Prostate gland (tissue), 2 donors: ENCODE results near the gene TAS2R41.

Experiments
- POLR2AphosphoS5 ChIP-seq: sonication (generic); formaldehyde crosslinking; IDR thresholded peaks from one replicate; pipeline ENCODE4 v1.6.1; 2017; ENCODE audit warnings: antibody characterized with exemption
- TF ChIP-seq, protein P1 (sequence below), 4 experiments: fragments of 200-600 bp in 2 of 4; fragments of 450-650 bp in 2 of 4; sonication (generic) in 2 of 4; IDR thresholded peaks; 1 replicate in 3 of 4; 2 replicates in 1 of 4; pipeline ENCODE4 v1.5.1; 2016 to 2019; ENCODE audit warnings: antibody characterized with exemption in 4 of 4, mild to moderate bottlenecking in 2 of 4, moderate library complexity in 2 of 4

DNA sequence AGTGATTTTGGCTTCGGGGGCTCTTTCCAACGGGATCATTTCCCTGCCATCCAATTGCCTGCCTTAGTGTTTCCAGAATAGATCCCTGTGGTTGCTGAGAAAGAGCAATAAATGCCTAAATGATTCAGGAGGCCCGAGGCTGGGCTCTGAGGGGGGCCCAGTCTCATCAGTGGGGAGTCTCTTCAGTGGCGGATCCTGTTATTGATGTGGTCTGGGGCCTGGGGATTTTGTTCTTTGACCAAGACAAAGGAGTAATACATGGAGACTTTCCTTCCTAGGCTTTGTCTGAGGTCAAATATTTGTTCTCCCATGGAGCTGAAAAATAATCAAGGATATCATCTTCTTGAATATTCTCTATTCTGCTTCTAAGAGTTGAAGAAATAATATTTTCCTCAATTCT lies 40.8 kb downstream of the TAS2R41 start:
- TF ChIP-seq, protein P1, sequence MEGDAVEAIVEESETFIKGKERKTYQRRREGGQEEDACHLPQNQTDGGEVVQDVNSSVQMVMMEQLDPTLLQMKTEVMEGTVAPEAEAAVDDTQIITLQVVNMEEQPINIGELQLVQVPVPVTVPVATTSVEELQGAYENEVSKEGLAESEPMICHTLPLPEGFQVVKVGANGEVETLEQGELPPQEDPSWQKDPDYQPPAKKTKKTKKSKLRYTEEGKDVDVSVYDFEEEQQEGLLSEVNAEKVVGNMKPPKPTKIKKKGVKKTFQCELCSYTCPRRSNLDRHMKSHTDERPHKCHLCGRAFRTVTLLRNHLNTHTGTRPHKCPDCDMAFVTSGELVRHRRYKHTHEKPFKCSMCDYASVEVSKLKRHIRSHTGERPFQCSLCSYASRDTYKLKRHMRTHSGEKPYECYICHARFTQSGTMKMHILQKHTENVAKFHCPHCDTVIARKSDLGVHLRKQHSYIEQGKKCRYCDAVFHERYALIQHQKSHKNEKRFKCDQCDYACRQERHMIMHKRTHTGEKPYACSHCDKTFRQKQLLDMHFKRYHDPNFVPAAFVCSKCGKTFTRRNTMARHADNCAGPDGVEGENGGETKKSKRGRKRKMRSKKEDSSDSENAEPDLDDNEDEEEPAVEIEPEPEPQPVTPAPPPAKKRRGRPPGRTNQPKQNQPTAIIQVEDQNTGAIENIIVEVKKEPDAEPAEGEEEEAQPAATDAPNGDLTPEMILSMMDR (IDR thresholded peaks at IDR 0.05) = no peak
- no peak for TF ChIP-seq POLR2AphosphoS5
